GM15510 (cell line): ENCODE data around the gene RNF5.

Source experiments
- POLR2A ChIP-seq: IDR thresholded peaks from 3 replicates; pipeline ENCODE4 v1.6.1; 2011; ENCODE audit warnings: borderline replicate concordance; ENCODE audit not compliant: insufficient read length; ENCODE audit errors: extremely low read depth

RNF5 gene

GRCh38 chr6:32179766-32180405 is 1.7 kb downstream of the RNF5 start:
- TF ChIP-seq POLR2A: no peak

- TF ChIP-seq POLR2A: no peak
Observed at GRCh38 chr6:32181148-32181702, 3.0 kb downstream of the RNF5 start.

GRCh38 chr6:32181915-32182529 is 3.8 kb downstream of the RNF5 start:
- TF ChIP-seq POLR2A: no peak

- TF ChIP-seq POLR2A: no peak
Observed at GRCh38 chr6:32182555-32182981, 4.4 kb downstream of the RNF5 start.

GRCh38 chr6:32183030-32183429 is 4.8 kb downstream of the RNF5 start:
- TF ChIP-seq POLR2A: no peak

- TF ChIP-seq POLR2A: no peak
Observed at GRCh38 chr6:32183483-32184083, 5.4 kb downstream of the RNF5 start.

GRCh38 chr6:32184084-32184640 is 6.0 kb downstream of the RNF5 start, which contains the start of gene AGER:
Gene AGER, minus strand, starts transcription at chr6:32184253. Its CDS starts 31 bp downstream, at chr6:32184222.
- TF ChIP-seq POLR2A: no peak

GRCh38 chr6:32187009-32187709 is 9.0 kb downstream of the RNF5 start:
- no peak for TF ChIP-seq POLR2A

GRCh38 chr6:32188381-32189068 is 10.3 kb downstream of the RNF5 start:
- TF ChIP-seq POLR2A: no peak

- no peak for TF ChIP-seq POLR2A
Observed at GRCh38 chr6:32189069-32189741, 11.0 kb downstream of the RNF5 start.

- TF ChIP-seq POLR2A: no peak
Observed at GRCh38 chr6:32189742-32190053, 11.5 kb downstream of the RNF5 start.

GRCh38 chr6:32190054-32190851 is 12.0 kb downstream of the RNF5 start, which contains the start of gene PBX2:
Gene PBX2, minus strand, starts transcription at chr6:32190202. Its CDS starts 287 bp downstream, at chr6:32189915.
- TF ChIP-seq POLR2A: peak; percentile 68
